NCI-H2196 (cell line): ENCODE measurements around the gene C3orf33.
A peak's percentile ranks its signal among the peaks of the same experiment; 100 is the strongest.

ENCODE experiments used
- DNase-seq: peaks from one replicate; lab custom pipeline; 2025; ENCODE audit not compliant: unreplicated experiment; lab: John Stamatoyannopoulos, UW

C3orf33 gene

DNA sequence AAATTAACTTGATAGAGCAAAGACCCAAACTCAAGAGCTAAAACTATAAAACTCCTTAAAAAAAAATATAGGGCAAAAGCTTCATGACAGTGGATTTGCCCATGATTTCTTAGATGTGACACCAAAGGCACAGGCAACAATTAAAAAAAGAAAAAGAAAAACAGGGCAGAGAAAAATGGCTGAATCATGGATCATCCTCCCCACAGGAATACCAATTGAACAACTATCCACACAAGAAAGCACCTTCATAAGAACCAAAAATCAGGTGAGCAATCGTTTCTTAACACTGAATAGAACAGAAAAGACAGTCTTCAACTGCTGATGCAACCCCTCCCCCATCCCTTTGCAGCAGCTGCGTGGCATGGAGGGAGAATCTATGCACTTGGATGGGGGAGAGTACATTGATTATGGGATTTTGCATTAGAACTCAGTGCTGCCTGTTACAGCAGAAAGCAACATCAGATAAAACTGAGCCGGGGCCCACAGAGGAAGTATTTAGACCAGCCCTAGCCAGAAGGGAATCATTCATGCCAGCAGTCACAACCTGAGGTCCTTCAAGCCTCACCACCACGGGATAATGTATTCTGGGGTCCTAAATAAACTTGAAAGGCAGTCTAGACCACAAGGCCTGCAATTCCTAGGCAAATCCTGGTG, 15.7 kb downstream of the C3orf33 start:
- no peak for DNase-seq

GRCh38 chr3:155785662-155786295, 20.3 kb downstream of the C3orf33 start:
- no peak for DNase-seq

- no peak for DNase-seq
Measured at GRCh38 chr3:155782390-155782953, 23.6 kb downstream of the C3orf33 start.

DNA sequence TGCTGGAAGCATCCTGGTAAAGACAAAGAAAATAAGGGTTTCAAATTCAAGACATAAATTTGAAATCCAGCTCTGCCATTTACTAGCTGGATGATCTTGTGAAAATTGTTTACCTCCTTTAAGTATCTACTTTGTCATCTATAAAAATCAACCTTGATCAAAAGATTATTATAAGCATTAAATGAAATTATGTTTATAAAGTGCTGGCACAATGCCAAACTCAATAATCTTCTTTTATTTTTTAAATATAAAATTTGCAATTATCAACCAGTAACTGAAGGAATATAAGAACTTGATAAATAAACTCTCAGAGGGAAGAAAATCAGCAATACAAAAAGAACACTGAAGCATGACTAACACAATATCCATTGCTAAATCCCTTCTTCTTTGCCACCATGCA, 25.8 kb downstream of the C3orf33 start:
- DNase-seq, result no peak

DNA sequence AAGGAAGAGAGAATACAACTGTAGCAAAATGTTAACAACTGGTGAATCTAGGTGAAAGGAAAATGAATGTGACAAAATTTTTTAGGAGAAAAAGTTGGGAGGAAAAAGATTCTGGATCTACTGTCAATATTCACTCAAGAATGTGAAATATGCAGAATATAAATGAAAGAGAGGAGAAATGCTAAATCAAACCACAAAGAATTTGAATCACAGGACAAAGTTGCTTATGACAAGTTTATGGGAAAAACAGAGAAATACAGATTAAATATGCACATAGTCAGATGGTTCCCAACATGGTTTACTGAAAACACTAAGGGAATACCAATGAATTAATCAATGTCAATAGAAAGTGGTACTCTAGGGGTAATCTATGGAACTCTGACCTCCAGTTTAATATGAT, 27.6 kb downstream of the C3orf33 start:
- DNase-seq, result no peak

GRCh38 chr3:155772801-155773200, 33.3 kb downstream of the C3orf33 start:
- no peak for DNase-seq

- DNase-seq, result no peak
Measured at GRCh38 chr3:155771126-155771525, 35.0 kb downstream of the C3orf33 start.

DNA sequence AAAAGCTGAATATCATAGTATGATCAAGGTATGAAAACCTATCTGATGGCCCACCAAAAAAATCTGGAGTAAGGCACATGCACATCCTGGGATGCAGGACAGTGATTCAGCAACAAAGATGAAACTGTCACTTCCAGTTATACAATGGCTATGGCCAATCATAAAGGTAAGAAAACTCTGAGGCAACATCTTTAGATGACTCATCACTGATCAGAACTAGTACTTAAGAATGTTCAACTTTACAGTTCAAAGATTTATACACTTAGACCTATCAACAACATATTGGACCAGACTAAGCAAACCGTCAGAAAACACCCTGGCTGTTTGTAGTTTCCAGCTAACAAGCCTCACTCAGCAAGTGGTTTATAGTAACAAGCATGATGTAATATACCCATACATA, 39.9 kb downstream of the C3orf33 start:
- DNase-seq, result no peak

DNA sequence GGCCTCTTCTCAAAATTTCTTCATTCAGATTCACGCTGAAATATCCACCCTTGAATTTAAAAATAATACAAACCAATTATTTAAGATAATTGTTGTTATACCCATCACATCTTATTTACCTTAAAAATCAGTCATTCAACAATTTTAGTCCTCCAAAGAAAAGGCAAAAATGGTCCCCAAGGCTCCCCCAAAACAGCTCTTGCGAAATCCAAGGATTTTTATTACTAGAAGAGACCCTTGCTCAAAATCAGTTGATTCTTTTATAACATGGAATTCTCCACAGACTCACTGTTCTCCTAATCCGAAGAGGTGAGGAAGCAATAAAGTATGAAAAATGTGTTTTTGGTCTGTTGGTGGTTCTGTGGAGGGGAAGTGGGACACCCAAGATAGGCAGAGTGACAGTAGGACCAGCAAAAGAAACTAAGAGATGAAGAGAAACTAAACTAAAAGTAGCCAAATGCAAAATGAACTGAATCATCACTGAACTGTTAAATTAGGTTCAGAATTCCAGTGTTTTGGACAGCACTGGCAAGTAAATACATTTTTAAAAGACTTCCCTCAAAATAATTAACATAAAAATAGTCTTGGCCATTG, 42.1 kb downstream of the C3orf33 start:
- no peak for DNase-seq

GRCh38 chr3:155760653-155761052, 45.4 kb downstream of the C3orf33 start:
- DNase-seq, result no peak

DNA sequence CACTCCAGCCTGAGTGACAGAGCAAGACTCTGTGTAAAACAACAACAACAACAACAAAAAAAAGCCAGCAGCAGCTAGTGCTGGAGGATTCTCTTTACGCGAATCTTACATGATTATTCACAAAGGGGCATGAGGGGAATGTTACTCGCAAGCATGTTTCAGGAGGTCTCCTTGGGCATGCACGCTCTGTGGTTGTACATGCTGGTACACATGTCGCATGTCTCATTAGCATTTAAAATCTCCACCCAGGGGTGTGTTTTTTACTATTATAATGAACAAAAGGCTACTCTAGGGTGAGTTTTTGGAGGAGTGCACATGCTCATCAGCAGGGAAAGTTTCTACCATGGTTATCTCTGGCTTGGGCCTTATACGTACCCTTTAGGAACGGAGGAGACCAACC, 48.5 kb downstream of the C3orf33 start:
- no peak for DNase-seq

DNA sequence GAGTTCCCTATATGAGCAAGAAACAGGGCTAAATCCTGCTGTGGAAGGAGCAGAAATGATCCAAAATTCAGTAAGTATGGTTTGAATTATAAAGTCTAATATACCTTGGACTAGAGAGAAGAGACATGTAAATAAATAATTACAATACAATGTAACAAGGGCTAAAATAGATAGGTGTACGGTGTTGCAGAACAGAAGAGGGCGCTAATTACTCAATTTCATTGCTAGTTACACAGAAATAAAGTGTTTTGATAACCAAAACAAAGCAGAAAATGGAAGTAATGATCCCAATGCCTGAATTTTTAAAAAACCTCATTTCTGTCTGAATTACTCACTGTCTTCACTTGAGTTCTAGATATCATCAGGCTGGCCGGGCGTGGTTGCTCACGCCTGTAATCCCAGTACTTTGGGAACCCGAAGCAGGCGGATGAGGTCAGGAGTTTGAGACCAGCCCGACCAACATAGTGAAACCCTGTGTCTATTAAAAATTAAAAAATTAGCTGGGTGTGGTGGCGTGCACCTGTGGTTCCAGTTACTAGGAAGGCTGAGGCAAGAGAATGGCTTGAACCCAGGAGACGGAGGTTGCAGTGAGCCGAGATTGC, 52.9 kb downstream of the C3orf33 start:
- DNase-seq, result peak; percentile 52

DNA sequence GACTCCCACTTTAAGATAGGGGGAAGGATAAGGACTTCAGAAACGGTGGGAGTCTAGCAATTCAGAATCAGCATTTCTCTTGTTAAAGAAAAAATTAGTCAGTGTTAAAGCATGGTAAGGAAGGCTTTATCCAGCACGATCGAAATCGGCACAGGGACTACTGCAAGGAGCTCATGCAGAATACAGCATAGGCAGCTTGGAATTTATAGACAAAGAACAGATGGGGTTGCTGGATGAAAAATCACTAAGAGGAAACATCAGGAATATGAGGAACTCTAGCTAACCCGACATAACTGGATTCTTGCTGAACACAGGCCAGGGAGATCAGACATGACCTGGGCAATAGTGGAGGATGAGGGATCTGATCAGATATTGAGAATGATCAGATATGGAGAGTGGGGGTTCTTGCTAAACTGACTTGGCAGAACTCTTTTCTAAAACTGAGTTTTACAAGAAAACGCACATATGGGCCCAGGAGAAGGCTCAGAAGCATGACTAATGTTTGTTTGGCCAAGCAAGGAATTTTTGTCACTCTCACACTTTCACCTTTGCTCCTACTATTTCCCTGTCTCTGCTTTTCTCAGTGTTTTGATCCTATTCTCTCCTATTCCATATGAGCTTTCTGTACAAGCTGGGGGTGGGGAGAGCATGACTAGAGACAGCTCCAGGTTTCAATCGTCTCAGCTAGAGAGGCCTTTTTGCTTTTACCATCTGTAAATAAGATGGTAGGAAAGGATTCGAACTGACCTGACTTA, 57.3 kb downstream of the C3orf33 start:
- no peak for DNase-seq

- DNase-seq, result no peak
Measured at GRCh38 chr3:155747946-155748290, 58.2 kb downstream of the C3orf33 start.

DNA sequence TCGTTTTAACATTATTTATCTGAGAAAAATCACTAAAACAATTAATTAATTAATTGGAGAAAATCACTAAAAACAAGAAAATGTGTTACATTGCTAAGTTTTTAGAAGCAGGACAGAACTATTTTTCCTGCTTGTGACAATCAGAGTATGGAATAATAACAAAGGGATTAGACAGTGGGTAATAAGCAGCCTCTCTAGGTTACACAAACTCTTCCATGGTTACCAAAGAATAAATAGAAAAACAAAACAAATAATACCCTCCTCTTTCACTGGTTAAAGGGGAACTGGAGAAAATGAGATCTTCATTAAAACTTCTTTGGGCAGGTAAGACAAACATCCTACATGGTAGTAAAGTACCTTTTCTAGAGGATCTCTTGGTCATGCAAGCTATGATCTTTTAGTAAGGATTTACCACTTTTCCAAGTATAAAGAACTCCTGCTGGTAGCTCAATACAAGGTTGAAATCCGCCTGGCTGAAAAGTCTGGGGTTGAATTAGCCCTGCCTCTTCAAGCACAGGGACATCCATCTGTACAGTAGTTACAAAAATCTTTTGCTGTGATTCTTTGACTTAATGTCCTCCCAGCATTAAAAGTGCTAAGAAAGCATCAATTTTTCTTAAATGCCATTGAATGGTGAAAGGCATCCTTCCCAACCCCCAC, 58.7 kb downstream of the C3orf33 start:
- DNase-seq, result no peak

GRCh38 chr3:155746703-155747102, 59.4 kb downstream of the C3orf33 start:
- DNase-seq, result no peak

GRCh38 chr3:155745795-155746550, 60.1 kb downstream of the C3orf33 start:
- peak; percentile 70 for DNase-seq

DNA sequence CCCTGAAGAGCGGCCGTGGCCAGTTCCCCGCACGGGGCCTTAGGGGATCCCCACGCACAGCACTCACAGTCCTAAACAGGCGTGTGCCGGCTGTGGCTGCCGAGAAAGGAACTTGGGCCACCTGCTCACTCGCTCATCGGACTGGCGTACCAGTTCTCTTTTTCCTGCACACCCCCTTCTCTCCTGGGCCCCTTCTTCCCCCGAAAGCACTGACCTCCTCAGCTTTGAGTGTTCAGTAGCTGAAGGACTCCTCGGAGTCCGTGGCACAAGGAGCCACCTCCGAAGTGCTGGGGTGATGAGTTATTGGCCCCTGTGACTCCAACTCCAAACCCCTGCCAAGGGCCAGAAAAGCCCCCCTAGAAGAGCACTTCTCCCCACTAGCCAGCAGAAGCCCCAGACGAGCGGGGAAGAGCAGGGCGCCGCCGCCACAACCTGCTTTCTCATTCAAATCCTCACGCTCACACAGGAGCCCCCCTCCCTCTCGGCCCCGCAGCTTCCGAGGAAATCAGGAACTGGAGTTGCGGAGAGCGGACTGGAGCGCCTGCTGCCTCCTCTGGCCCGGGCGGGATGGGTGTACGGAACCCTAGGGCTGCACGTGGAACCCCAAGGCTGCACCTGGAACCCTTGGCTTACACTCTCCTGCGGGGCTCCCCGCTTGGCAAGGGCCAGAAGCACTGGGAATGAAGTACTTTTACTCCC, 61.3 kb downstream of the C3orf33 start, which contains the start of gene PLCH1:
Gene PLCH1, minus strand, starts transcription at position 446 of the 699 bp plus-strand sequence. CDS start 40,847 bp downstream, outside the sequence.
- peak; percentile 78 for DNase-seq

- peak; percentile 82 for DNase-seq
Measured at GRCh38 chr3:155744010-155744625, 62.0 kb downstream of the C3orf33 start.
